Smooth muscle cell (in vitro differentiated cells): ENCODE results near the gene SLF2. TPM values are rescaled to one million over a fixed set of nuclear protein-coding genes. Genes with fewer than 3 reads are reported as not detected.

Source experiments
- DNase-seq: peaks from one replicate; lab custom pipeline; 2025; ENCODE audit not compliant: unreplicated experiment; lab: John Stamatoyannopoulos, UW
- H2AFZ ChIP-seq: fragments of 200-600 bp; sonication (generic); 2 replicates; pipeline ENCODE4 v1.6.0; 2016; ENCODE audit warnings: antibody characterized with exemption, low read depth, mild to moderate bottlenecking
- H3F3A ChIP-seq: fragments of 200-600 bp; sonication (generic); 2 replicates; pipeline ENCODE4 v1.6.0; 2017; ENCODE audit warnings: antibody characterized with exemption, low read depth
- H3K27ac ChIP-seq: fragments of 200-600 bp; sonication (generic); 2 replicates; pipeline ENCODE4 v1.5.1; 2016; ENCODE audit warnings: low read depth, mild to moderate bottlenecking
- H3K27me3 ChIP-seq: fragments of 200-600 bp; sonication (generic); 2 replicates; pipeline ENCODE4 v1.6.1; 2016; ENCODE audit warnings: low read depth, mild to moderate bottlenecking
- H3K36me3 ChIP-seq: fragments of 200-600 bp; sonication (generic); 2 replicates; pipeline ENCODE4 v1.5.1; 2016; ENCODE audit warnings: low read depth
- H3K4me1 ChIP-seq: fragments of 200-600 bp; sonication (generic); 2 replicates; pipeline ENCODE4 v1.5.1; 2016; ENCODE audit warnings: low read depth
- H3K4me2 ChIP-seq: fragments of 200-600 bp; sonication (generic); 2 replicates; pipeline ENCODE4 v1.6.0; 2016; ENCODE audit warnings: mild to moderate bottlenecking
- H3K4me3 ChIP-seq: fragments of 200-600 bp; sonication (generic); 2 replicates; pipeline ENCODE4 v1.5.1; 2016; ENCODE audit warnings: mild to moderate bottlenecking
- H3K79me2 ChIP-seq: fragments of 200-600 bp; sonication (generic); 2 replicates; pipeline ENCODE4 v1.6.0; 2016; ENCODE audit warnings: low read depth, mild to moderate bottlenecking
- H3K9ac ChIP-seq: fragments of 200-600 bp; sonication (generic); 2 replicates; pipeline ENCODE4 v1.6.0; 2016; ENCODE audit warnings: low read depth
- H3K9me3 ChIP-seq: fragments of 200-600 bp; sonication (generic); replicated peaks from 2 replicates; pipeline ENCODE4 v1.5.1; 2016; ENCODE audit warnings: low read depth
- H4K20me1 ChIP-seq: fragments of 200-600 bp; sonication (generic); 2 replicates; pipeline ENCODE4 v1.6.0; 2016; ENCODE audit warnings: low read depth
- CTCF ChIP-seq: fragments of 200-600 bp; sonication (generic); IDR thresholded peaks from 2 replicates; pipeline ENCODE4 v1.5.1; 2017; ENCODE audit warnings: borderline replicate concordance, mild to moderate bottlenecking, antibody characterized with exemption; ENCODE audit not compliant: insufficient read depth, poor library complexity, severe bottlenecking
- WGBS: methylation state at CpG from one replicate; pipeline ENCODE4 v1.1.7; 2016; ENCODE audit warnings: low lambda C conversion rate; 5-methylcytosine and 5-hydroxymethylcytosine counted together
- polyA plus RNA-seq: library from polyadenylated mRNA; unstranded; fragments of >200 nt; fragmentation: Nextera tagmentation; extraction: Ambion mirVana; gene quantifications from 2 replicates; pipeline ENCODE4 v1.2.1, GENCODE V29; 2016
- total RNA-seq: library from RNA; depleted of rRNA; stranded (reverse); fragments of >200 nt; gene quantifications from 2 replicates; pipeline ENCODE4 v1.2.3, GENCODE V29; 2014

SLF2 gene
- total and polyA plus RNA-seq, 2 experiments from 2014 or later, result 8.1 to 24.9 TPM

GRCh38 chr10:100917071-100917470 is 4.3 kb downstream of the SLF2 start:
- Histone ChIP-seq H3K36me3 (peaks cover 27% of the 10 kb centered on the region), H3K9ac (no peak overlapping the region), H3K9me3 (no peaks in the 10 kb centered on the region), H3K4me3 (no peak overlapping the region), H2AFZ (no peak overlapping the region), H3K4me2 (no peak overlapping the region), H4K20me1 (peaks cover 28% of the 10 kb centered on the region), H3K4me1 (peaks cover 25% of the 10 kb centered on the region), H3F3A (no peaks in the 10 kb centered on the region), H3K79me2 (peaks cover 39% of the 10 kb centered on the region), H3K27ac (no peak overlapping the region), H3K27me3 (no peaks in the 10 kb centered on the region)
- no peak for DNase-seq
- TF ChIP-seq CTCF, result no peak
- WGBS, result 99% methylated on average over 3 of the region's 3 CpGs

- DNase-seq, result no peak
Measured at GRCh38 chr10:100923580-100923979, 10.8 kb downstream of the SLF2 start.

GRCh38 chr10:100927266-100927665 is 14.5 kb downstream of the SLF2 start:
- no peaks in the 10 kb centered on the region for H3K27me3 ChIP-seq
- H3K4me1 ChIP-seq, result no peaks in the 10 kb centered on the region
- H3K27ac ChIP-seq, result no peak overlapping the region
- peaks cover 5% of the 10 kb centered on the region for H3K79me2 ChIP-seq
- H2AFZ ChIP-seq, result no peak overlapping the region
- TF ChIP-seq CTCF, result no peak
- H3K4me2 ChIP-seq, result no peak overlapping the region
- H3F3A ChIP-seq, result no peaks in the 10 kb centered on the region
- DNase-seq, result no peak
- WGBS, result 98% methylated on average over 5 of the region's 5 CpGs
- H3K4me3 ChIP-seq, result no peak overlapping the region
- peaks cover 9% of the 10 kb centered on the region for H4K20me1 ChIP-seq
- H3K36me3 ChIP-seq, result peaks cover 43% of the 10 kb centered on the region
- no peak overlapping the region for H3K9ac ChIP-seq
- no peaks in the 10 kb centered on the region for H3K9me3 ChIP-seq

More at GRCh38 chr10:100923580-100923979, 10.8 kb downstream of the SLF2 start:
- no peaks in the 10 kb centered on the region for H3K9me3 ChIP-seq
- H4K20me1 ChIP-seq, result peaks cover 5% of the 10 kb centered on the region
- no peaks in the 10 kb centered on the region for H3K27me3 ChIP-seq
- H3K4me2 ChIP-seq, result no peak overlapping the region
- no peaks in the 10 kb centered on the region for H3K4me1 ChIP-seq
- peak overlapping the region; percentile 17 for H3K27ac ChIP-seq
- peak overlapping the region; percentile 15 for H3K9ac ChIP-seq
- H2AFZ ChIP-seq, result no peak overlapping the region
- H3K79me2 ChIP-seq, result peaks cover 16% of the 10 kb centered on the region
- no peaks in the 10 kb centered on the region for H3F3A ChIP-seq
- peaks cover 34% of the 10 kb centered on the region for H3K36me3 ChIP-seq
- H3K4me3 ChIP-seq, result no peak overlapping the region
- TF ChIP-seq CTCF, result no peak

- Histone ChIP-seq H3K4me1 (no peaks in the 10 kb centered on the region), H3K27me3 (no peaks in the 10 kb centered on the region), H4K20me1 (peaks cover 9% of the 10 kb centered on the region), H3K27ac (no peak overlapping the region), H2AFZ (no peak overlapping the region), H3K9me3 (no peaks in the 10 kb centered on the region), H3K79me2 (peaks cover 5% of the 10 kb centered on the region), H3K4me2 (no peak overlapping the region), H3F3A (no peaks in the 10 kb centered on the region), H3K4me3 (no peak overlapping the region), H3K9ac (no peak overlapping the region), H3K36me3 (peaks cover 43% of the 10 kb centered on the region)
- no peak for DNase-seq
- TF ChIP-seq CTCF, result no peak
- 14% methylated on average over 1 of the region's 1 CpG for WGBS
Measured at GRCh38 chr10:100928039-100928438, 15.3 kb downstream of the SLF2 start.
